ENCODE results near the gene RNF224. TPM values are rescaled to one million over a fixed set of nuclear protein-coding genes. Genes with fewer than 3 reads are reported as not detected.

Gene RNF224
- total and polyA plus RNA-seq, 2 of the 13 experiments (the other 11 are each of a cell fraction or from before 2014, with no cell fraction given) = 0.09 TPM; not detected in 1

GRCh38 chr9:137247135-137247915 is 20.0 kb downstream of the RNF224 start (continued):
- TF ChIP-seq ZHX1 (CRISPR knock-in tag; IDR thresholded peaks at IDR 0.05; ENCODE audit: low read depth) (no peak), RBAK (CRISPR knock-in tag; IDR thresholded peaks at IDR 0.05) (no peak), ZNF446 (CRISPR knock-in tag; IDR thresholded peaks at IDR 0.05) (peak; percentile 34; the same call in 1 of the 2 replicates), AHR (CRISPR knock-in tag; IDR thresholded peaks at IDR 0.05) (no peak), ZNF672 (CRISPR knock-in tag; IDR thresholded peaks at IDR 0.05) (no peak), HMG20A (CRISPR knock-in tag; IDR thresholded peaks at IDR 0.05; ENCODE audit: borderline replicate concordance) (no peak), RARA (CRISPR knock-in tag; IDR thresholded peaks at IDR 0.05) (peak; percentile 16; the same call in 1 of the 2 replicates), ZKSCAN5 (CRISPR knock-in tag; IDR thresholded peaks at IDR 0.05) (no peak), ZNF430 (CRISPR knock-in tag; IDR thresholded peaks at IDR 0.05) (no peak), ZNF83 (CRISPR knock-in tag; IDR thresholded peaks at IDR 0.05; ENCODE audit: borderline replicate concordance) (no peak), HNF4A (CRISPR knock-in tag; IDR thresholded peaks at IDR 0.05) (no peak), CBX1 (IDR thresholded peaks at IDR 0.05; ENCODE audit: low read depth) (no peak), ZNF501 (CRISPR knock-in tag; IDR thresholded peaks at IDR 0.05) (no peak), CERS6 (CRISPR knock-in tag; IDR thresholded peaks at IDR 0.05) (no peak), TGIF2 (CRISPR knock-in tag; IDR thresholded peaks at IDR 0.05) (no peak), LCORL (IDR thresholded peaks at IDR 0.05) (no peak), LCORL (CRISPR knock-in tag; IDR thresholded peaks at IDR 0.05) (0 out of 2 replicates have a peak, but pooled peaks have one; percentile 20), BRD4 (CRISPR knock-in tag; IDR thresholded peaks at IDR 0.05) (no peak)
- TF ChIP-seq, protein P1, sequence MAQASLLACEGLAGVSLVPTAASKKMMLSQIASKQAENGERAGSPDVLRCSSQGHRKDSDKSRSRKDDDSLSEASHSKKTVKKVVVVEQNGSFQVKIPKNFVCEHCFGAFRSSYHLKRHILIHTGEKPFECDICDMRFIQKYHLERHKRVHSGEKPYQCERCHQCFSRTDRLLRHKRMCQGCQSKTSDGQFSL (CRISPR knock-in tag; IDR thresholded peaks at IDR 0.05) = no peak
- TF ChIP-seq, protein P2, sequence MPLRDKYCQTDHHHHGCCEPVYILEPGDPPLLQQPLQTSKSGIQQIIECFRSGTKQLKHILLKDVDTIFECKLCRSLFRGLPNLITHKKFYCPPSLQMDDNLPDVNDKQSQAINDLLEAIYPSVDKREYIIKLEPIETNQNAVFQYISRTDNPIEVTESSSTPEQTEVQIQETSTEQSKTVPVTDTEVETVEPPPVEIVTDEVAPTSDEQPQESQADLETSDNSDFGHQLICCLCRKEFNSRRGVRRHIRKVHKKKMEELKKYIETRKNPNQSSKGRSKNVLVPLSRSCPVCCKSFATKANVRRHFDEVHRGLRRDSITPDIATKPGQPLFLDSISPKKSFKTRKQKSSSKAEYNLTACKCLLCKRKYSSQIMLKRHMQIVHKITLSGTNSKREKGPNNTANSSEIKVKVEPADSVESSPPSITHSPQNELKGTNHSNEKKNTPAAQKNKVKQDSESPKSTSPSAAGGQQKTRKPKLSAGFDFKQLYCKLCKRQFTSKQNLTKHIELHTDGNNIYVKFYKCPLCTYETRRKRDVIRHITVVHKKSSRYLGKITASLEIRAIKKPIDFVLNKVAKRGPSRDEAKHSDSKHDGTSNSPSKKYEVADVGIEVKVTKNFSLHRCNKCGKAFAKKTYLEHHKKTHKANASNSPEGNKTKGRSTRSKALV (CRISPR knock-in tag; IDR thresholded peaks at IDR 0.05) = no peak
- TF ChIP-seq, protein P3, sequence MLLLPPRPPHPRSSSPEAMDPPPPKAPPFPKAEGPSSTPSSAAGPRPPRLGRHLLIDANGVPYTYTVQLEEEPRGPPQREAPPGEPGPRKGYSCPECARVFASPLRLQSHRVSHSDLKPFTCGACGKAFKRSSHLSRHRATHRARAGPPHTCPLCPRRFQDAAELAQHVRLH (CRISPR knock-in tag; IDR thresholded peaks at IDR 0.05; ENCODE audit: borderline replicate concordance, low read depth) = no peak
- TF ChIP-seq, protein P4, sequence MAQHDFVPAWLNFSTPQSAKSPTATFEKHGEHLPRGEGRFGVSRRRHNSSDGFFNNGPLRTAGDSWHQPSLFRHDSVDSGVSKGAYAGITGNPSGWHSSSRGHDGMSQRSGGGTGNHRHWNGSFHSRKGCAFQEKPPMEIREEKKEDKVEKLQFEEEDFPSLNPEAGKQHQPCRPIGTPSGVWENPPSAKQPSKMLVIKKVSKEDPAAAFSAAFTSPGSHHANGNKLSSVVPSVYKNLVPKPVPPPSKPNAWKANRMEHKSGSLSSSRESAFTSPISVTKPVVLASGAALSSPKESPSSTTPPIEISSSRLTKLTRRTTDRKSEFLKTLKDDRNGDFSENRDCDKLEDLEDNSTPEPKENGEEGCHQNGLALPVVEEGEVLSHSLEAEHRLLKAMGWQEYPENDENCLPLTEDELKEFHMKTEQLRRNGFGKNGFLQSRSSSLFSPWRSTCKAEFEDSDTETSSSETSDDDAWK (CRISPR knock-in tag; IDR thresholded peaks at IDR 0.05) = no peak
- TF ChIP-seq, protein P5, sequence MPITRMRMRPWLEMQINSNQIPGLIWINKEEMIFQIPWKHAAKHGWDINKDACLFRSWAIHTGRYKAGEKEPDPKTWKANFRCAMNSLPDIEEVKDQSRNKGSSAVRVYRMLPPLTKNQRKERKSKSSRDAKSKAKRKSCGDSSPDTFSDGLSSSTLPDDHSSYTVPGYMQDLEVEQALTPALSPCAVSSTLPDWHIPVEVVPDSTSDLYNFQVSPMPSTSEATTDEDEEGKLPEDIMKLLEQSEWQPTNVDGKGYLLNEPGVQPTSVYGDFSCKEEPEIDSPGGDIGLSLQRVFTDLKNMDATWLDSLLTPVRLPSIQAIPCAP (CRISPR knock-in tag; IDR thresholded peaks at IDR 0.05; ENCODE audit: low read depth) = no peak
